ENCODE measurements around the gene COPS7A.

The COPS7A gene

GRCh38 chr12:6771091-6771495 is 47.2 kb downstream of the COPS7A start:
- peak; percentile 63 to 81 for DNase-seq

- no peak for DNase-seq
Measured at GRCh38 chr12:6771509-6772330, 47.9 kb downstream of the COPS7A start.

GRCh38 chr12:6772331-6772695 is 48.5 kb downstream of the COPS7A start, which contains the start of gene LAG3:
LAG3 (plus strand) TSS chr12:6772520; CDS start chr12:6772853, 333 bp downstream.
- no peak for DNase-seq

- no peak for DNase-seq
Measured at GRCh38 chr12:6772726-6773589, 49.1 kb downstream of the COPS7A start.

- no peak for DNase-seq
Measured at GRCh38 chr12:6773590-6774351, 49.9 kb downstream of the COPS7A start.

GRCh38 chr12:6774499-6775062 is 50.7 kb downstream of the COPS7A start:
- DNase-seq = no peak

GRCh38 chr12:6775185-6776174 is 51.6 kb downstream of the COPS7A start:
- DNase-seq = no peak

GRCh38 chr12:6777386-6777785 is 53.5 kb downstream of the COPS7A start:
- no peak for DNase-seq

GRCh38 chr12:6778217-6778573 is 54.3 kb downstream of the COPS7A start:
- no peak for DNase-seq

GRCh38 chr12:6778574-6779550 is 55.0 kb downstream of the COPS7A start:
- DNase-seq = peak; percentile 76 to 94

GRCh38 chr12:6779708-6780432 is 56.0 kb downstream of the COPS7A start:
- no peak for DNase-seq

- DNase-seq = no peak
Measured at GRCh38 chr12:6780573-6780972, 56.7 kb downstream of the COPS7A start.

Data from inflammatory macrophage treated with lipopolysaccharide for 1 hour (primary cell).